HG03175 (cell line): ENCODE results near the gene COL24A1.
A peak's percentile ranks its signal among the peaks of the same experiment; 100 is the strongest.
"Not testable (repeated sequence)": the region's sequence is repeated elsewhere in the genome, so short reads cannot be mapped to it uniquely, and the experiment has no call there.

Source experiments
- ATAC-seq: cut with Tn5 transposase; IDR thresholded peaks from one replicate; pipeline ENCODE4 v1.9.1; 2021; ENCODE audit warnings: mild to moderate bottlenecking, moderate library complexity; ENCODE audit not compliant: unreplicated experiment

COL24A1 gene

GRCh38 chr1:85911742-85912141 is 244.8 kb downstream of the COL24A1 start:
- no peak for ATAC-seq

GRCh38 chr1:85900921-85901320 is 255.7 kb downstream of the COL24A1 start:
- no peak for ATAC-seq

GRCh38 chr1:85898861-85899260 is 257.7 kb downstream of the COL24A1 start:
- ATAC-seq: no peak

- peak; percentile 60 for ATAC-seq
Measured at GRCh38 chr1:85894651-85895050, 261.9 kb downstream of the COL24A1 start.

GRCh38 chr1:85892366-85892765 is 264.2 kb downstream of the COL24A1 start:
- ATAC-seq: no peak

GRCh38 chr1:85889870-85890269 is 266.7 kb downstream of the COL24A1 start:
- ATAC-seq: no peak

- ATAC-seq: no peak
Measured at GRCh38 chr1:85888921-85889320, 267.7 kb downstream of the COL24A1 start.

- ATAC-seq: no peak
Measured at GRCh38 chr1:85884372-85885035, 272.1 kb downstream of the COL24A1 start.

GRCh38 chr1:85867189-85867588 is 289.4 kb downstream of the COL24A1 start:
- no peak for ATAC-seq

GRCh38 chr1:85865213-85865612 is 291.4 kb downstream of the COL24A1 start:
- ATAC-seq: no peak

- ATAC-seq: no peak
Measured at GRCh38 chr1:85864727-85865126, 291.8 kb downstream of the COL24A1 start.

GRCh38 chr1:85863639-85864038 is 292.9 kb downstream of the COL24A1 start:
- ATAC-seq: not testable (repeated sequence)

GRCh38 chr1:85862456-85862855 is 294.1 kb downstream of the COL24A1 start:
- no peak for ATAC-seq

GRCh38 chr1:85857991-85858390 is 298.6 kb downstream of the COL24A1 start:
- ATAC-seq: no peak

GRCh38 chr1:85850238-85850637 is 306.3 kb downstream of the COL24A1 start:
- no peak for ATAC-seq

GRCh38 chr1:85849660-85850059 is 306.9 kb downstream of the COL24A1 start:
- no peak for ATAC-seq

- no peak for ATAC-seq
Measured at GRCh38 chr1:85847356-85847755, 309.2 kb downstream of the COL24A1 start.

- ATAC-seq: no peak
Measured at GRCh38 chr1:85846706-85847105, 309.9 kb downstream of the COL24A1 start.

GRCh38 chr1:85839459-85839858 is 317.1 kb downstream of the COL24A1 start:
- ATAC-seq: no peak

GRCh38 chr1:85838238-85838637 is 318.3 kb downstream of the COL24A1 start:
- ATAC-seq: peak; percentile 90

- no peak for ATAC-seq
Measured at GRCh38 chr1:85836736-85837135, 319.8 kb downstream of the COL24A1 start.

GRCh38 chr1:85833165-85833564 is 323.4 kb downstream of the COL24A1 start:
- ATAC-seq: not testable (repeated sequence)

GRCh38 chr1:85830837-85831236 is 325.7 kb downstream of the COL24A1 start:
- ATAC-seq: no peak
